HEK293 (cell line): ENCODE results near the gene ILDR1.

ENCODE experiments used
- CTCF ChIA-PET: fragments of 350-600 bp; formaldehyde crosslinking; extraction: SDS; loops from one replicate; lab custom pipeline; 2021; ENCODE audit warnings: antibody characterized with exemption; lab: Yijun Ruan, JAX
- POLR2A ChIA-PET: fragments of 300-600 bp; formaldehyde crosslinking; extraction: SDS; loops from one replicate; lab custom pipeline; 2020; ENCODE audit warnings: antibody characterized with exemption, inconsistent platforms; lab: Yijun Ruan, JAX
- H3K27ac ChIP-seq: fragments of 200-500 bp; sonication (Bioruptor generic); 2 replicates; pipeline ENCODE4 v1.5.1; 2014; ENCODE audit warnings: low read depth, low read length, control low read depth, inconsistent platforms; ENCODE audit errors: extremely low read depth
- H3K36me3 ChIP-seq, 2 experiments: fragments of 200-500 bp in 1 of 2; sonication (Bioruptor generic) in 1 of 2; 1 replicate in 1 of 2; 2 replicates in 1 of 2; pipeline ENCODE4 v1.5.1; 2014 to 2017; ENCODE audit warnings: inconsistent platforms in 2 of 2, low read length in 2 of 2; ENCODE audit not compliant: control insufficient read depth in 2 of 2, insufficient read depth in 1 of 2
- H3K4me1 ChIP-seq: fragments of 200-500 bp; sonication (Bioruptor generic); 2 replicates; pipeline ENCODE4 v1.5.1; 2014; ENCODE audit warnings: mild to moderate bottlenecking, low read length, inconsistent platforms; ENCODE audit not compliant: control insufficient read depth, insufficient read depth
- H3K4me3 ChIP-seq: 2 replicates; pipeline ENCODE4 v1.5.1; 2011; ENCODE audit warnings: low read depth, mild to moderate bottlenecking, control low read depth, low read length, moderate library complexity
- H3K9me3 ChIP-seq: fragments of 200-500 bp; sonication (Bioruptor generic); 2 replicates; pipeline ENCODE4 v1.5.1; 2014; ENCODE audit warnings: low read depth, low read length, inconsistent platforms; ENCODE audit not compliant: control insufficient read depth, insufficient read depth
- IKZF3 ChIP-seq: fragments of 450-650 bp; IDR thresholded peaks from 2 replicates; pipeline ENCODE4 v1.5.0; 2018; ENCODE audit warnings: missing biosample characterization, mild to moderate bottlenecking, missing genetic modification characterization, moderate library complexity
- KLF9 ChIP-seq: fragments of 450-650 bp; formaldehyde crosslinking; IDR thresholded peaks from 2 replicates; pipeline ENCODE4 v1.5.1; 2016; ENCODE audit warnings: missing biosample characterization, missing genetic modification characterization, low read depth
- MYNN ChIP-seq: fragments of 450-650 bp; formaldehyde crosslinking; IDR thresholded peaks from 2 replicates; pipeline ENCODE4 v1.5.1; 2016; ENCODE audit warnings: missing biosample characterization, missing genetic modification characterization, borderline replicate concordance
- PRDM2 ChIP-seq: fragments of 450-650 bp; formaldehyde crosslinking; IDR thresholded peaks from 2 replicates; pipeline ENCODE4 v1.5.1; 2016; ENCODE audit warnings: missing biosample characterization, missing genetic modification characterization, borderline replicate concordance
- PRDM4 ChIP-seq: fragments of 450-650 bp; formaldehyde crosslinking; IDR thresholded peaks from 2 replicates; pipeline ENCODE4 v1.5.1; 2017; ENCODE audit warnings: missing biosample characterization, missing genetic modification characterization
- ZNF121 ChIP-seq: fragments of 450-650 bp; formaldehyde crosslinking; IDR thresholded peaks from 2 replicates; pipeline ENCODE4 v1.5.1; 2016; ENCODE audit warnings: missing biosample characterization, missing genetic modification characterization
- ZNF19 ChIP-seq: fragments of 450-650 bp; formaldehyde crosslinking; IDR thresholded peaks from 2 replicates; pipeline ENCODE4; 2016; ENCODE audit warnings: missing biosample characterization, missing genetic modification characterization, low read depth
- ZNF202 ChIP-seq: fragments of 450-650 bp; formaldehyde crosslinking; IDR thresholded peaks from 2 replicates; pipeline ENCODE4 v1.5.1; 2016; ENCODE audit warnings: missing biosample characterization, missing genetic modification characterization, borderline replicate concordance
- ZNF311 ChIP-seq: fragments of 450-650 bp; formaldehyde crosslinking; IDR thresholded peaks from 2 replicates; pipeline ENCODE4 v1.5.1; 2017; ENCODE audit warnings: missing biosample characterization, missing genetic modification characterization, borderline replicate concordance
- ZNF335 ChIP-seq: fragments of 450-650 bp; formaldehyde crosslinking; conservative IDR thresholded peaks from 2 replicates; pipeline ENCODE4 v1.5.1; 2016; ENCODE audit warnings: missing biosample characterization, missing genetic modification characterization
- ZNF362 ChIP-seq: fragments of 450-650 bp; formaldehyde crosslinking; IDR thresholded peaks from 2 replicates; pipeline ENCODE4 v1.5.1; 2016; ENCODE audit warnings: missing biosample characterization, missing genetic modification characterization
- ZNF394 ChIP-seq: fragments of 450-650 bp; formaldehyde crosslinking; IDR thresholded peaks from 2 replicates; pipeline ENCODE4 v1.5.1; 2016; ENCODE audit warnings: missing biosample characterization, missing genetic modification characterization, mild to moderate bottlenecking, moderate library complexity, borderline replicate concordance
- ZNF416 ChIP-seq: fragments of 450-650 bp; formaldehyde crosslinking; IDR thresholded peaks from 2 replicates; pipeline ENCODE4 v1.5.1; 2016; ENCODE audit warnings: missing biosample characterization, missing genetic modification characterization
- ZNF521 ChIP-seq: fragments of 450-650 bp; formaldehyde crosslinking; IDR thresholded peaks from 2 replicates; pipeline ENCODE4 v1.5.1; 2017; ENCODE audit warnings: missing biosample characterization, mild to moderate bottlenecking, missing genetic modification characterization
- ZNF549 ChIP-seq: fragments of 450-650 bp; IDR thresholded peaks from 2 replicates; pipeline ENCODE4 v1.5.1; 2018; ENCODE audit warnings: missing biosample characterization, missing genetic modification characterization, mild to moderate bottlenecking, inconsistent platforms, moderate library complexity
- ZNF571 ChIP-seq: fragments of 450-650 bp; formaldehyde crosslinking; IDR thresholded peaks from 2 replicates; pipeline ENCODE4 v1.5.0; 2017; ENCODE audit warnings: missing biosample characterization, missing genetic modification characterization
- ZNF585B ChIP-seq: fragments of 450-650 bp; formaldehyde crosslinking; IDR thresholded peaks from 2 replicates; pipeline ENCODE4 v1.5.1; 2016; ENCODE audit warnings: missing biosample characterization, missing genetic modification characterization
- ZNF677 ChIP-seq: fragments of 450-650 bp; IDR thresholded peaks from 2 replicates; pipeline ENCODE4 v1.5.0; 2018; ENCODE audit warnings: missing biosample characterization, mild to moderate bottlenecking, missing genetic modification characterization, moderate library complexity
- ZNF791 ChIP-seq: fragments of 450-650 bp; formaldehyde crosslinking; IDR thresholded peaks from 2 replicates; pipeline ENCODE4 v1.5.1; 2016; ENCODE audit warnings: missing biosample characterization, missing genetic modification characterization
- ZNF843 ChIP-seq: fragments of 450-650 bp; formaldehyde crosslinking; IDR thresholded peaks from 2 replicates; pipeline ENCODE4 v1.5.1; 2016; ENCODE audit warnings: missing biosample characterization, missing genetic modification characterization
- ZSCAN18 ChIP-seq: fragments of 450-650 bp; formaldehyde crosslinking; IDR thresholded peaks from 2 replicates; pipeline ENCODE4 v1.5.1; 2016; ENCODE audit warnings: missing biosample characterization, missing genetic modification characterization
- ZSCAN23 ChIP-seq: fragments of 450-650 bp; formaldehyde crosslinking; IDR thresholded peaks from 2 replicates; pipeline ENCODE4 v1.5.1; 2016; ENCODE audit warnings: missing biosample characterization, missing genetic modification characterization

Gene ILDR1

GRCh38 chr3:122002611-122003010 lies 19.4 kb downstream of the ILDR1 start (continued):
- no peak for TF ChIP-seq ZNF335 (tag by site-specific recombination)
- no peak for TF ChIP-seq ZNF571 (tag by site-specific recombination)

GRCh38 chr3:122001892-122002291 lies 20.2 kb downstream of the ILDR1 start:
- Histone ChIP-seq H3K4me1 (no peaks in the 10 kb centered on the region; the same call in 1 of the 2 replicates), H3K36me3 (no peaks in the 10 kb centered on the region)
- CTCF ChIA-PET = no interaction called here
- TF ChIP-seq ZNF677 (no peak), PRDM4 (tag by site-specific recombination) (no peak), ZNF202 (no peak), ZNF549 (tag by site-specific recombination) (no peak), PRDM2 (tag by site-specific recombination) (no peak), ZNF362 (tag by site-specific recombination) (no peak), ZNF121 (tag by site-specific recombination) (no peak), ZSCAN18 (no peak), ZNF521 (tag by site-specific recombination) (no peak), ZNF19 (tag by site-specific recombination) (no peak), ZNF791 (tag by site-specific recombination) (no peak), ZNF311 (tag by site-specific recombination) (no peak), ZNF843 (tag by site-specific recombination) (no peak), IKZF3 (tag by site-specific recombination) (no peak), ZNF416 (tag by site-specific recombination) (no peak), ZSCAN23 (tag by site-specific recombination) (no peak), KLF9 (tag by site-specific recombination) (no peak), ZNF394 (tag by site-specific recombination) (no peak), MYNN (tag by site-specific recombination) (no peak), ZNF585B (no peak)
- TF ChIP-seq, all 188 proteins: peak for 0
- H3K9me3 ChIP-seq = no peaks in the 10 kb centered on the region
- POLR2A ChIA-PET = no interaction called here
- no peak overlapping the region for H3K4me3 ChIP-seq
- H3K27ac ChIP-seq = no peak overlapping the region
